GM12865 (cell line): ENCODE measurements around the gene HIC1.

Source experiments
- DNase-seq: peaks from one replicate; pipeline ENCODE4 v3.0.0; 2010; ENCODE audit warnings: low read depth
- H3K4me3 ChIP-seq: 2 replicates; pipeline ENCODE4 v1.5.1; 2011; ENCODE audit warnings: mild to moderate bottlenecking, low read depth, low read length, control low read depth
- TF ChIP-seq, protein P1 (sequence below): IDR thresholded peaks from 2 replicates; pipeline ENCODE4 v1.5.1; 2011; ENCODE audit warnings: low read length, control low read depth, low read depth, inconsistent platforms; ENCODE audit not compliant: insufficient read depth; ENCODE audit errors: missing control alignments

HIC1 gene

DNA sequence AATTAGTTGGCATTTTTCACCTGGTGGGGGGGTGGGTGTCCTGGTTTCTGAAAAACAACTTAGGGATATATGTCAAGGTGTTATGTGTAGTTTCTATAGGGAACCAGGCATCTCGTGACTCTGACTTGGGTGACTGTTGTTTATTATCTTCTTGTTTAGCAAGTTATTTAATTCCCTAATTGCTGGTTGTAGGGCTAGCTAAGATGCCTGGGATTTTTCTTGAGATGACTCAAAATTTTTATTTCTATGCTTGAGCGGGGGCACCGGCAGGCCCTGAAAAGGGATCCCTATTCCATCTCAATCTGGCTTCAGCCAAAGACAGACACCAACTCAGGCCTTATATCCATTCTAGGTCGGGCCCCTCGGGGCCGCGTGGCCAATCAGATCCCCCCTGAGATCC is 21.8 kb upstream of the HIC1 start:
- DNase-seq, result no peak
- no peak overlapping the region for H3K4me3 ChIP-seq
- TF ChIP-seq, protein P1, sequence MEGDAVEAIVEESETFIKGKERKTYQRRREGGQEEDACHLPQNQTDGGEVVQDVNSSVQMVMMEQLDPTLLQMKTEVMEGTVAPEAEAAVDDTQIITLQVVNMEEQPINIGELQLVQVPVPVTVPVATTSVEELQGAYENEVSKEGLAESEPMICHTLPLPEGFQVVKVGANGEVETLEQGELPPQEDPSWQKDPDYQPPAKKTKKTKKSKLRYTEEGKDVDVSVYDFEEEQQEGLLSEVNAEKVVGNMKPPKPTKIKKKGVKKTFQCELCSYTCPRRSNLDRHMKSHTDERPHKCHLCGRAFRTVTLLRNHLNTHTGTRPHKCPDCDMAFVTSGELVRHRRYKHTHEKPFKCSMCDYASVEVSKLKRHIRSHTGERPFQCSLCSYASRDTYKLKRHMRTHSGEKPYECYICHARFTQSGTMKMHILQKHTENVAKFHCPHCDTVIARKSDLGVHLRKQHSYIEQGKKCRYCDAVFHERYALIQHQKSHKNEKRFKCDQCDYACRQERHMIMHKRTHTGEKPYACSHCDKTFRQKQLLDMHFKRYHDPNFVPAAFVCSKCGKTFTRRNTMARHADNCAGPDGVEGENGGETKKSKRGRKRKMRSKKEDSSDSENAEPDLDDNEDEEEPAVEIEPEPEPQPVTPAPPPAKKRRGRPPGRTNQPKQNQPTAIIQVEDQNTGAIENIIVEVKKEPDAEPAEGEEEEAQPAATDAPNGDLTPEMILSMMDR, result no peak

DNA sequence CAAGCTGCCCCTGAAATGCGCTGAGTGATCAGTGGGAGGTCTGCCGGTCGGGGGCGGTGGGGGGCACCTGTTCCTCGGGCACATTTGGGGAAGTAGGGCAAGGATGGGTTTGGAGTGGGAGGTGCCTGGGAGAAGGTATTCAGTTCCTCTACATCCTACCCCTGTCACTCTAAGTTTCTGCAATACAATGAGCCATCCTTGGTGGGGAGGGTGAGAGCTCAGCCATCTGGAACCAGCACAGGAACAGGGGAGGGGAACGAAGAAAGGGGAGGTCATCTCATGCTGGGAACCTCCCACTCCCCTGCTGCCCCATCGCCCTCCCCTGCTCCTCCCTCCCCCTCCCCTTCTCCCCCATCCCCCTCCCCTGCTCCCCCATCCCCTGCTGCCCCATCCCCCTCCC is 20.7 kb upstream of the HIC1 start:
- no peak for DNase-seq
- TF ChIP-seq, protein P1, result no peak
- H3K4me3 ChIP-seq, result no peak overlapping the region

DNA sequence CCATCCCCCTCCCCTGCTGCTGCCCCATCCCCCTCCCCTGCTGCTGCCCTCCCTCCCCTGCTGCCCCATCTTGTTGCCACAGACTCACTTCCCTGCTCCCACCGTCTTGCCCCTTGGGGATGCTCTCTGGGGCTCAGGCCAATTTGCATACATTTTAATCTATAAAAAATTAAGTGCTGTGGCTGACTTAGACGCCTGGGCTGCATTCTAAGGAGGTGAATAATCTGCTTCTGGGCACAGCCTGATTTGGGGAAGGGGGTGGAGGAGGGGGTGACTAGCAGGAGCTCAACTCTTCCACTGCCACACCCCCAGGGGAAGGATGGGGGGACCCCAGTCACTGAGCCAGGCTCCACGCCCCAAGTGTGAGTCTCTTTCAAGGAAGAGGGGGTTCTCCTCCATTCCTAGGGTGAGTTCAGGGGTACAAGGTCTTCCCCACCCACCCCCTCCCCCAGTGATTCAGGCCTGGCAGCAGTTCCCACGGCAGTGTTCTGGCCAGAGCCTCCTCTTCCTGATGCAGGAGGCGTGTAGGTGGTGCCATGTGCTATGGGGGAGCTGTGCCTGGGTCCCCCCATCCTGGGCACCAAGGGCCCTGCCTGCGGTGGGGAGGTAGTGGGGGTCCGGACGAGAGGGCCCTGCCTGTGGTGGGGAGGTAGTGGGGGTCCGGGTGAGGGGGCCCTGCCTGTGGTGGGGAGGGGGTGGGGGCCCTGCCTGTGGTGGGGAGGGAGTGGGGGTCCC is 19.9 kb upstream of the HIC1 start:
- DNase-seq, result no peak
- H3K4me3 ChIP-seq, result no peak overlapping the region
- TF ChIP-seq, protein P1, result no peak

DNA sequence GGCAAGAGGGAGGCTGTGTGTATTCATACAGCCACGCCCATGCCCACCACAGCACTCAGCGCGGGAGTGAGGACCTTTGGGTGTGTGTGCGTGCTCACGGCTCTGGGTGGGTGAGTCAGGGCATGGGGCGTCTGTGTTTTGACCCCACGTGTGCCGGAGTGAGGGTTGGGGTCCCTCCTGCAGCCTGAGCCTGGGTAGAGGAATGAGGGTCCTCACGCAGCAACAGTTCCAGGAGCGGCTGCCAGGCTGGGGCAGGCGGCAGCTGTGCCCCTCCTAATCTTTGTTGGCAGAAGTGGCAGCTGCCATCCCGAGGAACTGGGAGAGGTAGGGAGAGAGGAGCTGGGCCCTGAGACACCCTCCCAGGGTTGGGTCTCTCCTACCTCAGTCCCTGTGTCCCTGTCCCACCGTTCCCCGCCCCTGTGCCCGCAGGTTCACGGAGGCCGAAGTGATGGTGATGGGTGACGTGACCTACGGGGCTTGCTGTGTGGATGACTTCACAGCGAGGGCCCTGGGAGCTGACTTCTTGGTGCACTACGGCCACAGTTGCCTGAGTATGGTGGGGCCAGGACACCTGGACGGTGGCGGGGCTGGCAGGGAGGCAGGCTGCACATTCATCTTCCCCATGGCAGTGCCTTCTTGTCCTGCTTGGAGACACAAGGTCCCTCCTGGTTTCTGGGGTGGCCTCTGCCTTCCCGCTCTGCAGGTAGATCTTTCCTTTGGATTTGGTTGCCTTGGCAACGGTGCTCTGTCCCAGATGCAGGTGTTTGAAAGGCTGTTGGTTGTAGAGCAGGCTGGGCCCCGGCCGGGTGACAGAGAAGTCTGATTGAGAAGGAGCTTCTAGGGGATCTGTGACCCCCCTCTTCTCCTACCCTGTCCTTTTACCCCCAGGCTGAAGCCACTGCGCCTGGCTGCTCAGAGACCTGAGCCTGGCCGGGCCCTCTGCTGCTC is 19.1 kb upstream of the HIC1 start:
- DNase-seq, result no peak
- TF ChIP-seq, protein P1, result no peak
- no peak overlapping the region for H3K4me3 ChIP-seq

DNA sequence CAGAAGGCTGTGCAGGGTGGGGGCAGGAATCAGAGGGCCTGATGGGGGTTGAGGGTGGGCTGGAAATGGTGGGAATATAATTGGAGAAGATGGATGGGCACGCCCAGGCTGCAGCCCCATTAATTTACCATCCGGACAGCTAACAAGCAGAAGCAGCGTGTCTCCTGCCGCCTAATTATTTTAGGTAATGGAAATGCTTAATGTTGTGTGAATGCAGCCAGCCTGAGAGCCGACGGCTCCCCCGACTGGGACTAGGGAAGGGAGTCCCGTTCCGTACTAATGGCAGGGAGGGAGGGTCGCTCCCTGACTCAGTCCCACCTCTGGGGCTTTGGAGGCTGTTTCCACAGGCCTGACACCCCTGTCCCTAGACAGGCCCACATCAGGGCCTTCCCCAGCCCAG is 17.7 kb upstream of the HIC1 start:
- TF ChIP-seq, protein P1, result no peak
- no peak for DNase-seq
- H3K4me3 ChIP-seq, result no peak overlapping the region

DNA sequence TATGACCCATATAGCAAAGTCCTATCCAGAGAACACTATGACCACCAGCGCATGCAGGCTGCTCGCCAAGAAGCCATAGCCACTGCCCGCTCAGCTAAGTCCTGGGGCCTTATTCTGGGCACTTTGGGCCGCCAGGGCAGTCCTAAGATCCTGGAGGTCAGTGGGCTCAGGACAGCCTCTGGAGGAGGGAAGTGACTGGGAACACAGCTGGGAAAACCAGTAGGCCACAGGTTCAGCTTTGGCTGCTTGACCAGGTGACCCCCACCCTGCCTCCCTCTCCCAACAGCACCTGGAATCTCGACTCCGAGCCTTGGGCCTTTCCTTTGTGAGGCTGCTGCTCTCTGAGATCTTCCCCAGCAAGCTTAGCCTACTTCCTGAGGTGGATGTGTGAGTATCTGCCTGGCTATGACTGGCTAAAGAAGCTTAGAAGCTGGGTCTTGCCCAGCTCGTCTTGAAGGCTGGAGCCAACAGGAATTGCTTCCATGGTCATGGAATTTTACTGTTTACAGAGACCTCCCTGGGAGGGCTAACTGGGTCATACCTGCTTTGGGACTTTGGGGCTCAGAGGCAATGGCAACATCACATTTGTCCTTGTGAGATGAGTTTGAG is 14.6 kb upstream of the HIC1 start:
- no peak overlapping the region for H3K4me3 ChIP-seq
- DNase-seq, result no peak
- TF ChIP-seq, protein P1, result no peak
